MCF 10A (cell line): ENCODE results near the gene FAM200C. TPM values are rescaled to one million over a fixed set of nuclear protein-coding genes. Genes with fewer than 3 reads are reported as not detected.

Experiments
- BruUV-seq: library from RNA; stranded (reverse); fragments of 400-500 nt; replicated peaks from 2 replicates; lab custom pipeline; 2021; lab: Mats Ljungman, UMichigan
- CTCF ChIA-PET: fragments of 300-600 bp; sonication (Branson Sonifier 250); formaldehyde crosslinking; extraction: SDS; loops from one replicate; lab custom pipeline; 2021; ENCODE audit warnings: antibody characterized with exemption, inconsistent platforms; lab: Yijun Ruan, JAX
- POLR2A ChIA-PET: fragments of 300-600, 350-650 bp; sonication (Branson Sonifier 250); formaldehyde crosslinking; extraction: SDS; loops from one replicate; lab custom pipeline; 2020; ENCODE audit warnings: antibody characterized with exemption, inconsistent platforms; lab: Yijun Ruan, JAX
- DNase-seq: peaks from one replicate; pipeline ENCODE4 v3.0.0-alpha.2; 2018; ENCODE audit not compliant: unreplicated experiment
- H3K27ac Mint-ChIP-seq: one replicate; pipeline ENCODE4 v1.8.0; 2022; ENCODE audit warnings: mild to moderate bottlenecking, low read depth, mixed read lengths; ENCODE audit not compliant: unreplicated experiment
- H3K27me3 Mint-ChIP-seq: one replicate; pipeline ENCODE4 v1.8.0; 2022; ENCODE audit warnings: mixed read lengths; ENCODE audit not compliant: insufficient read depth, unreplicated experiment
- H3K36me3 Mint-ChIP-seq: one replicate; pipeline ENCODE4 v1.8.0; 2022; ENCODE audit warnings: mild to moderate bottlenecking, moderate library complexity, mixed read lengths; ENCODE audit not compliant: insufficient read depth, unreplicated experiment
- H3K4me1 Mint-ChIP-seq: one replicate; pipeline ENCODE4 v1.8.0; 2022; ENCODE audit warnings: mixed read lengths; ENCODE audit not compliant: insufficient read depth, unreplicated experiment
- H3K4me3 Mint-ChIP-seq: one replicate; pipeline ENCODE4 v1.8.0; 2022; ENCODE audit warnings: mild to moderate bottlenecking, moderate library complexity, mixed read lengths; ENCODE audit not compliant: unreplicated experiment
- H3K9me3 Mint-ChIP-seq: one replicate; pipeline ENCODE4 v1.8.0; 2022; ENCODE audit warnings: mixed read lengths; ENCODE audit not compliant: unreplicated experiment
- CTCF ChIP-seq: fragments of 200-600 bp; IDR thresholded peaks from one replicate; pipeline ENCODE4 v1.8.0; 2022; ENCODE audit warnings: antibody characterized with exemption, mild to moderate bottlenecking; ENCODE audit not compliant: unreplicated experiment
- intact Hi-C: fragments of 100-400 bp; cut with micrococcal nuclease; formaldehyde crosslinking; loops from 2 replicates; pipeline ENCODE4 v1.14.1; 2022
- total RNA-seq: library from RNA; stranded (reverse); gene quantifications from 2 replicates; pipeline ENCODE4 v1.2.3, GENCODE V29; 2022

The FAM200C gene
- total RNA-seq, 1 experiment from 2014 or later = 2.2 TPM

GRCh38 chr5:160369990-160370712, 29.7 kb downstream of the FAM200C start, which contains the start of gene C1QTNF2:
Gene C1QTNF2, minus strand, starts transcription at chr5:160370626. Its CDS starts 15,615 bp downstream, at chr5:160355011.
- H3K9me3 Mint-ChIP-seq = no peaks in the 10 kb centered on the region
- TF ChIP-seq CTCF = no peak
- peaks cover 7% of the 10 kb centered on the region for H3K4me1 Mint-ChIP-seq
- peak; percentile 53 for DNase-seq
- no TSS peak for BruUV-seq
- ChIA-PET POLR2A (interaction anchor here (0.7 to 0.9 kb wide), 6 partner anchors 18 to 159 kb away, joined by 3 to 4 read pairs (median 4); partner anchors contain the start of gene FAM200C), CTCF (interaction anchor here (0.6 to 1.8 kb wide), 11 partner anchors 10 to 348 kb away, joined by 3 to 8 read pairs (median 4); no protein-coding TSS in a partner anchor)
- H3K36me3 Mint-ChIP-seq = no peaks in the 10 kb centered on the region
- no peak within 1 kb of the TSS for H3K27ac Mint-ChIP-seq
- intact Hi-C loops = no loop called here
- peaks cover 32% of the 10 kb centered on the region for H3K27me3 Mint-ChIP-seq
- peak within 1 kb of the TSS; percentile 64 for H3K4me3 Mint-ChIP-seq

- H3K9me3 Mint-ChIP-seq = no peaks in the 10 kb centered on the region
- no peak overlapping the region for H3K27ac Mint-ChIP-seq
- intact Hi-C loops = no loop called here
- H3K27me3 Mint-ChIP-seq = peaks cover 13% of the 10 kb centered on the region
- peaks cover 7% of the 10 kb centered on the region for H3K4me1 Mint-ChIP-seq
- ChIA-PET POLR2A (interaction anchor here (0.6 to 1.0 kb wide), 2 partner anchors 32 to 401 kb away, joined by 3 to 5 read pairs; partner anchors contain the start of gene FAM200C), CTCF (interaction anchor here (0.5 to 3.2 kb wide), 5 partner anchors 23 to 346 kb away, joined by 3 to 13 read pairs (median 4); no protein-coding TSS in a partner anchor)
- TF ChIP-seq CTCF = no peak
- no peaks in the 10 kb centered on the region for H3K36me3 Mint-ChIP-seq
- DNase-seq = no peak
- H3K4me3 Mint-ChIP-seq = no peak overlapping the region
- BruUV-seq = no TSS peak
Observed at GRCh38 chr5:160367885-160368284, 32.0 kb downstream of the FAM200C start.

- DNase-seq = no peak
- no TSS peak for BruUV-seq
- Mint-ChIP-seq H3K27me3 (peaks cover 13% of the 10 kb centered on the region), H3K4me1 (peaks cover 7% of the 10 kb centered on the region), H3K4me3 (no peak overlapping the region), H3K27ac (no peak overlapping the region), H3K9me3 (no peaks in the 10 kb centered on the region), H3K36me3 (no peaks in the 10 kb centered on the region)
- intact Hi-C loops = no loop called here
- CTCF ChIA-PET = interaction anchor here (0.5 to 3.2 kb wide), 6 partner anchors 15 to 345 kb away, joined by 4 to 13 read pairs (median 4); no protein-coding TSS in a partner anchor
- POLR2A ChIA-PET = interaction anchor here (0.6 to 0.7 kb wide), 2 partner anchors 24 to 178 kb away, joined by 3 read pairs; no protein-coding TSS in a partner anchor
- no peak for TF ChIP-seq CTCF
Observed at GRCh38 chr5:160367261-160367660, 32.6 kb downstream of the FAM200C start.

GRCh38 chr5:160366230-160366629, 33.6 kb downstream of the FAM200C start:
- Mint-ChIP-seq H3K27me3 (peaks cover 13% of the 10 kb centered on the region), H3K4me3 (no peak overlapping the region), H3K27ac (no peak overlapping the region), H3K36me3 (no peaks in the 10 kb centered on the region), H3K4me1 (peaks cover 7% of the 10 kb centered on the region), H3K9me3 (no peaks in the 10 kb centered on the region)
- DNase-seq = no peak
- TF ChIP-seq CTCF = no peak
- CTCF ChIA-PET = interaction anchor here (0.6 to 3.2 kb wide), 6 partner anchors 14 to 41 kb away, joined by 3 to 13 read pairs (median 4); no protein-coding TSS in a partner anchor
- no TSS peak for BruUV-seq
- POLR2A ChIA-PET = interaction anchor here (1.2 kb wide), 1 partner anchor 14 kb away, joined by 3 read pairs; no protein-coding TSS in a partner anchor
- intact Hi-C loops = no loop called here
